HG03039 (cell line): ENCODE measurements around the gene RPS29.
"Not testable (repeated sequence)": the region's sequence is repeated elsewhere in the genome, so short reads cannot be mapped to it uniquely, and the experiment has no call there.

Experiments used
- ATAC-seq: cut with Tn5 transposase; IDR thresholded peaks from one replicate; pipeline ENCODE4 v1.9.1; 2021; ENCODE audit warnings: mild to moderate bottlenecking, moderate library complexity; ENCODE audit not compliant: unreplicated experiment

The RPS29 gene

DNA sequence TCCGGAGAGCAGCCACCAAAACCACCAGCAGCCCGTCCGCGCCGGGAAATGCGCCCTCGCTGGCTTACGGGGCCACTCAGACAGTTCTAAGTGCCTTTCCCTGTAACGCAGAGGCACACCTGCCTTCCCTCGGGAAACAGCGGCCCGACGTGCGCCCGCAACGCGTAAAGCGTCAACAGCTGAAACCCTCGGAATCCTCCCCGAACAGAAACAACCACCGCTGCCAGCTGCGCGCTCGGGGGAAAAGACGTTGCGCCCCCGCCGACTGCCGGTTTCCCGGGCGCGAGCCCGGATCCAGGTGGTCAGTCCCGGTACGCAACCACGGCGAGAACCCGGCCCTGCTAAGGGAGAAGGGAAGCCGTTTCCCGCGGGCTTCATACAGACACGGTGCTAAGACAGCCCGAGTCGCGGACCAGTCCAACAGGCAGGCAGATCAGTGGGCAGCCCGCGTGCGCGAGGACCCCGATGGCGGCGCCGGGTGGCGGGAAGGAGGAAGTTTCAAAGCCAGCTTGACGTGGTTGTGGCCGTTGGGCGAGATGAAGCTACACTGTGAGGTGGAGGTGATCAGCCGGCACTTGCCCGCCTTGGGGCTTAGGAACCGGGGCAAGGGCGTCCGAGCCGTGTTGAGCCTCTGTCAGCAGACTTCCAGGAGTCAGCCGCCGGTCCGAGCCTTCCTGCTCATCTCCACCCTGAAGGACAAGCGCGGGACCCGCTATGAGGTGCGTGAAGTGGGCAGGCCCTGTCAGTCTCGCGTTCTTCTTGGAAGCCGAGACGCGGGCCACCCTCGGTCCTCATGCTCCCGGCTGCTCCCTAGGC is 12.5 kb upstream of the RPS29 start, which contains the start of gene LRR1:
Gene LRR1 (plus strand): TSS at position 456 of the 816 bp plus-strand sequence. CDS start 81 bp downstream, at position 537.
- peak; percentile 49 for ATAC-seq

DNA sequence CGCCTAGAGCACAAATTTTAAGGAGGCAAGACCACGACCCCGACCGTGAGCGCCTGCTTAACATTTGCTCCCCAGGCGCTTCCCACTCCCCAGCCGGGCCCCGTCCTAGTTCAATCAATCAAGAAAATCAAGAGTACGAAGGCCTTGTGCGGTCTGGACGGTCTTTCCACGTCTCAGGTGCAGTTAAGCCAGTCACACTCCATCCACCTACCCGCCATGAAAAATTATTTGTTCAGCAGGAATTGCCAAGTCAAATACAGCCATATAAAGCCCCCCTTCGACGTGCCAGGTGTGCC is 12.0 kb upstream of the RPS29 start:
- no peak for ATAC-seq

DNA sequence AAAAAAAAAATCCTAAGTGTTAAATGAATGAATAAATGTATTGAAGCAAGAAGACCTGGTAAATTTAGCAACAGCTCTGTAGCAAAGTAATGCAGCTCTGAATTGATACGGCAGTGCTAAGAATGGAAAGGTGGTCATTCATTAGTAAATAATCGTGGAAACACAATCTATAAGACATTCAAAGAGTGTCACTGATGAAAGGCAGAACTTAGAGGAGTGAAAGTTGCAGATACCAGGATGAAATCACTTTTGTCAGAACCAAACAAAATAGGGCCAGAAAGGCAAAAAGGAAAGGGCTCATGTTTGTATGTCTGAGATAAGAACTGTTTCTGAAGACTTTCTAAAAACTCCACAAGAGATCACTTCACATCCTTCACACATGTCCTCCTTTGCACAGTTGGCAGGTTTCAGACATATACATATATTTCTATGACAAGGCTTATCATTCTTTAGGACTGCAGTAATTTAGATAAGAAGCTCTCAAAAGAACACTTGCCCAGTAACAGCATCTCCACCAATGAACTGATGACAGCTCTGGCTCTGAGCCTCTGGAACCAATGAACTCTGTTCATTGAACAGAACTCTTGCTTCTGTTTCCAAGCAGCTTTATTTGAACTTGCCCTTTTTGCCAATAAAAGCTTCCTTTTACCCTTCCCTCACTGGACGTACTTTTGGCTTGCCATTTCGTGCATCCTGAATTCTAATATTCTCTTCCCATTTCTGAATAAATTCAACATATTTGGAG is 8.3 kb upstream of the RPS29 start:
- ATAC-seq = no peak

DNA sequence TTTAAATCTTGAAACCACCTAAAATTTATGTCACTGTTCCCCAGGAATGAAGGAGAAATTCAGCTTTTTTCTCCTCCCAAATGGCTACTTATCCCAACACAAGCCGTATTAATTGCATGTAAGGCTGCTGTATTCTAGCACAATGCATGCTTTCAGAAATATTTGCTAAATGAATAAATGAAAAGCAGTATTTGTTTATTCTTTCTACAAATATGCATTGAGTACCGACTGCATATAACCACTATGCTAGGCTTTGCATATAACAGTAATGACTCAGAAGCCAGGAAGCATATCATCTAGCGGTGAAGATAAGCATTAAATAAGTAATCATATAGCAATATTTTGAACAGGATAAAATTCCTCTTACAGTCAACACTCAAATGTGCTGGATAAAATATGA is 6.8 kb upstream of the RPS29 start:
- ATAC-seq = no peak

DNA sequence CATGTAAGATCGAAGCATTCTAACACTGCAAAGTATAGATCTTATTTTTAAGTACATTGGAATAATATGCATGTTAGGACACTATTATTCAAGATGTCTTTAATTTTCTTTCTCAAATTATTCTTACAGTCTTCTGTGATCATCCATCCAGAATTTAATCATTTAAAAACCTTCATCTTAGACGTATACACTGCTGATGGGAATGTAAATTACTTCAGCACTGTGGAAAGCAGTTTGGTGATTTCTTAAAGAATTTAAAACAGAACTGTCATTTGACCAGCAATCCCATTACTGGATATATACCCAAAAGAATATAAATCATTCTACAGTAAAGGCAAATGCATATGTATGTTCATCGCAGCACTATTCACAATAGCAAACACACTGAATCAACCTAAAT is 3.2 kb upstream of the RPS29 start:
- ATAC-seq = no peak

DNA sequence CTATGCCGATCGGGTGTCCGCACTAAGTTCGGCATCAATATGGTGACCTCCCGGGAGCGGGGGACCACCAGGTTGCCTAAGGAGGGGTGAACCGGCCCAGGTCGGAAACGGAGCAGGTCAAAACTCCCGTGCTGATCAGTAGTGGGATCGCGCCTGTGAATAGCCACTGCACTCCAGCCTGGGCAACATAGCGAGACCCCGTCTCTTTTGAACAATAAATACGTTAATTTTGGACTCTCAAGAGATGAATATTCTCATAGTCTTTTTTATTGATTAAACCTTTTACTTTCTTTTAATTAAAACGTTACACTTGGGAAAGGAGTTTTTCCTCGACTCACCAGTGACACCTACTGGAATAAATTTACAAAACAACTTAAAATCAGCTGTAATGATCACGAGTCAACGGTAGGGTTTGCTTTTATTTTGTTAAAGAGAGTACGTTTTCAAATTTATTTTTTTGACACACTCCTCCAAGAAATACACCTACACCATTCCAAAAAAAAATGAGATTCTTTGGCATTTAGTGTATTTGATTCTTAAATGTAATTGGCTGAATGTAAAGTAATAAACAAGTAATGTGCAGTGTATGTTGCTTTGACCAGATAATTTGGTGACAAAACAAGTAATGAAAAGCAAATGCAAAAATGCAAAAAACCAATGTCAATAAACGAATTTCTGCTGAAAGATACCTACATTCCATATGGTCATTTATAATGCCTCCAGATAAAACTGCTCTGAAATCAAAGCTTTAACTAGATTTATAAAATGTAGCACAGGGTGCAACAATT is 687 bp upstream of the RPS29 start:
- ATAC-seq = peak; percentile 24

DNA sequence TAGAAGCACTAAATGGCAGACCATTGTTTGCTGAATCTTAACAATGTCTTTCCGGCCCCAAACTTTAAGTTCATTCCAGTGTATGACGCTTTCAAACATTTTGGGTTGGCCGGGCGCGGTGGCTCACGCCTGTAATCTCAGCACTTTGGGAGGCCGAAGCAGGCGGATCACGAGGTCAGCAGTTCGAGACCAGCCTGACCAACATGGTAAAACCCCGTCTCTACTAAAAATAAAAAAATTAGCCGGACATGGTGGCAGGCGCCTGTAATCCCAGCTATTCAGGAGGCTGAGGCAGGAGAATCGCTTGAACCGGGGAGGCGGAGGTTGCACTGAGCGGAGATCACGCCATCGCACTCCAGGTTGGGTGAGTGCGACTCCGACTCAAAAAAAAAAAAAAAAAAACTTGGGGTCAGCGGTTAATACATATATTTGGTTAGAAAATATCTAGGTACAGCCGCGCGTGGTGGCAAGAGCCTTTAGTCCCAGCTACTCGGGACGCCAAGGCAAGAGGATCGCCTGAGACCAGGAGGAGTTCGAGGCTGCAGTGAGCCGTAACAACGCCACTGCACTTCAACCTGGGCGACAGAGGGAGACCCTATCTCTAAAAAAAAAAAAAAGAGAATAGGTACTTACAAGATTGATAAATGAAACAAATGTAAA is 1.1 kb downstream of the RPS29 start:
- not testable (repeated sequence) for ATAC-seq

DNA sequence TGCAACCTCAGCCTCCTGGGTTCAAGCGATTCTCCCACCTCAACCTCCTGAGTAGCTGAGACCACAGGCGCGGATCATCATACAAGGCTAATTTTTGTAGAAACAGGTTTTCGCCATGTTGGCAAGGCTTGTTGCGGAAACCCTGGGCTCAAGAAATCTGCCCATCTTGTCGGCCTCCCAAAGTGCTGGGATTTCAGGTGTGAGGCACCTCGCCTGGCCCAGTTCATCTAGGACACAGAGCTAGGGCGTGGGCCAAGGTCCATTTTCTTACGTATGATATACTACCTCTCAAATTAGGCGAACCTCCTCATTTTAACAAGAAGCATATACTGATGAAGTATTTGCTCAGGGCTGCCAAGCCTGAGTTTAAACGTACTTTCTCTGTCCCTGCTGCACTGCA is 2.1 kb downstream of the RPS29 start:
- ATAC-seq = no peak

DNA sequence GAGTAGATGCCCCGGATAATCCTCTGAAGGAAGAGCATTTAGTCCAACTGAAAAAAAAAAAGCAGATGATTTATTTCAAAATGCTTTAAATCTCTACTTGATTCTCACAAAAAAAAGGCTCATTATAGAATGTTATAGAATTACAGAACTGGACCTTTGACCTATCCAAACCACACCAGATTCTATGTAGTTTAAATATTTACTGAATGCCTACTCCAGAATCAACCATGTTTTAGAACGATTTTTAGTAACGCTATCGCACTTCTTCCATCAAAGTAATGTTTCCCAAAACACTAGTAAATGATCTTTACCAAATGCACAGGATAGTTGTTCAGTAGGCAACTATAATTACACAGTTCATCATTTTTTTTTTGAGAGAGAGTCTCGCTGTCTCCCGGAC is 2.6 kb downstream of the RPS29 start:
- no peak for ATAC-seq

DNA sequence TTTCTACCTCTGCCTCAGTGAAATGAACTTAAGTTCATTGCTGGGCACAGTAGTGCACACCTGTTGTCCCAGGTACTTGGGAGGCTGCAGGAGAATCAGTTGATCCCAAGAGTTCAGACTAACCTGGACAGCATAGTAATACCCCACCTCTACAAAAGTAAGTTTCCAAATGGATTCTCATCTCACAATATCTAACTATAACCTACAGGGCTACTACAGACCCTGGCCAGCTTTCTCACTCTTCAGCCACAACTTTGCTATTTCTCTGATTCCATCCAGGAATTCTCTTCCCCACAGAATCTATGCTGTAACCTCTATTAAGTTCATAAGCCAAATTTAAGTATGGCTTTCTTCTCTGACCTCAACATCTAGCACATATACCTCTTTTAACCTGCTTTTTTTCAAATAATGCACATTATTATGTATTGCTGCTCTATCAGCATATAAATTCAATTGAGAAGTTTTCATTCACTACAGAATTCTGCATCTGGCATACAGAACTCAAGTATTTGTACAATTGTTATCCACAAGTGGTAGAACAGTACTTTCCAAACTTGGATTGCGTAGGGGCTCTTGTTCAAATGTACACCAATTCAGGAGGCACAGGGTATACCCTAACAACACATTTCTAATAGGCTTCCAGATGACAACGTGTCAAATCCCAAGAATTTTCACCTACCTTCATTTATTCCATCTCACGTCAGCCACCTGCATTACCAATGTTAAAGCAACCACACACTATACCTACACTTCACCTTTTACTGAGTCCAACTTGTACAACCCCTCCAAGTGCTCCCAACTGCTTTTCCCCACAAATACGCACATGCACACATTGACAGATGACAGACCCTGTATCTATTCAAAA is 3.8 kb downstream of the RPS29 start:
- ATAC-seq = no peak

DNA sequence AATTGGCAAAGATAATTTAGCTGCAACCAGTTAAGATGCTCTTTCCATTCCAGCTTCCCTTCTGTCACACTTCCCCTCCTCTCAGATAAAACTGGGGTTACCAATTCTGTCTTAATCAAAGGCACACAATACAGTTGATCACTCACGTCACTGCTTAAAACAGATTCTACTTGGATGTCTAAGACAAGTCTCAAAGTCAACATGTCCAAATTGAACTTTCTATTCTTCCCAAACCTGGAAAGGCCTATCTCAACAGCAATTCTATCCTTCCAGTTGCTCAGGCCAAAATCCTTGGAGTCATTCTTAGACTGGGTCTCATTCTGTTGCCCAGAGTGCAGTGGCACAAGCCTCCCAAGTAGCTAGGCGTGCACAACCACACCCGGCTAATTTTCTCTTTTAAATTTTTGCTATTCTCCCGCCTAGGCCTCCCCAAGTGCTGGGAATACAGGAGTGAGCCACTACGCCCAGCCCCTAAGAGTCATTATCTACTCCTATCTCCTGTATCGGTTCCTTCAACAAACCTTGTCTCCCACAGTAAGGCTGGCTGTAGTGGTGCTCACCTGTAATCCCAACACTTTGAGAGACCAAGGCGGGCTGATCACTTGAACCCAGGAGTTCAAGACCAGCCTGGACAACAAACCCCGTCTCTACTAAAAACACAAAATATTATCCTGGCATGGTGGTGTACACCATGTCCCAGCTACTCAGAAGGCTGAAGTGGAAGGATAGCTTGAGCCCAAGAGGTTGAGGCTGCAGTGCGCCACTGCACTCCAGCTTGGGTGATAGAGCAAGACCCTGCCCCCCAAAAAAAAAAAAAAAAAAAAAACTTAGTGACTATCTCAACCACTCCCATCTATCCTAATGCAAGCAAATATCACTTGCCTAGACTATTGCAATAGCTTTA is 4.7 kb downstream of the RPS29 start:
- ATAC-seq = no peak

DNA sequence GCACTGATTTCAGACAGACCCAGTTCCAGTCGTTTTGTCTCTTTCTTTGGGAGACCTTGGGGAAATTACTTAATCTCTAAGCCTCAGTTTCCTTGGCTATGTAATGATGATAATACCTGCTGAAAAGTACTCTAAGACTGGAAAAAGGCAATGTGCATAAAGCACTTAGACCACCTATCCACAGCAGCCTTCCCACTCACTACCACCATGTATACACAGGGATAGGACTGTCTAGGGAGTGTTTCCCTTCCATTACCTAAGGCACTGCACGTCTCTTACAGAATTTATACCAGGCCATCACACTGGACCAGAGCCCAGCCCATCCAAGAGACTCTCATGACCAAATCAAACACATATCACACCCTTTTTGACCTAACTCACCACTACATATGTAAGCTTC is 6.3 kb downstream of the RPS29 start:
- no peak for ATAC-seq

DNA sequence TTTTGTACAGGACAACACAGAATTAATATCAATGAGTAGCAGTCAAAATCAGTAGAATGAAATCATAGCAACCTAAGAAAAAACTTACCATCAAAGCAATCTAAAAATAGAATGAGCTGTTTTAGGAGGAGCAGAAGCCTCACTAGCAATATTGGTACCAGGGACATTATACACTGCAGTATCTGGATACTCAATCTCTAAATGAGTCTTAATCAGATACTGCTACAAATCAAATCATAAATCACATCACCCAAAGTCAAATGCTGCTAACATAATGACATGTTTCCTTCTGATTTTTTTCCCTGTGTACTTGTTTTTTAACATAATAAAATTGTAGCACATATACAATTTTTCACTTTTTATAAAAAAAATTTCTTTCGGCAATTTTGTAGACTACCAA is 8.0 kb downstream of the RPS29 start:
- ATAC-seq = no peak

DNA sequence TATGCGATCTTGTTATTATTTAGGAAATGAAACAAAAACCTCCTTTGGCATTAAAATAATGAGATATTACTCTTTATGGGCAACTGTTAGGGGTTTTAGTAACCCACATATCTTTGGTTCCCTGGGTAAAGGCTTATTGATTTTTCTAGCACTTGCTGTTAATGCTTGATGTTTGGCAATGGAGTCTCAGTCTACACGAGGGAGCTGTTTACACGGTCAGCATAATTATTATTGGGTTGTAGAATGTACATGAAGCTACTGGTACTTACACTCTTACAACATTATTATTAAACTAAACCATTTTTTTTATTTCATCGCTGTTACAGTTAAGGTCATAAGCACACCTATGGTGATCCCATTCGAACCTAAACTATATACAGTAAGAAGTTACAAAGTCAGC is 12.1 kb downstream of the RPS29 start:
- no peak for ATAC-seq

DNA sequence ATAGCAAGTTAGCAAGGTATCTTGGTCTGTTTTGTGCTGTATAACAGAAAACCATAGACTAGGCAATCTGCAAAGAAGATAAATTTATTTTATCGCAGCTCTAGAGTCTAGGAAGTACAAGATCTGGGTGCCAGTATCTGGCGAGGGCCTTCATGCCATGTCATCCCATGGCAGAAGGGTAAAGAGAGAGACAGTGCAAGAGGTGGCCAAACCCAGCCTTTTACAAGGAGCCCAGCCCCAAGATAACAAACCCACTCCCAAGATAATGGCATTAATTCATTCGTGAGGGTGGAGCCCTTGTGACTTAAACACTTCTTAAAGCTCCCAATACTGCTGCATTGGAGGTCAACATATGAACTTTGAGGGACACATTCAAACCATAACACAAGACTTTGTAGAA is 16.9 kb downstream of the RPS29 start:
- ATAC-seq = no peak

DNA sequence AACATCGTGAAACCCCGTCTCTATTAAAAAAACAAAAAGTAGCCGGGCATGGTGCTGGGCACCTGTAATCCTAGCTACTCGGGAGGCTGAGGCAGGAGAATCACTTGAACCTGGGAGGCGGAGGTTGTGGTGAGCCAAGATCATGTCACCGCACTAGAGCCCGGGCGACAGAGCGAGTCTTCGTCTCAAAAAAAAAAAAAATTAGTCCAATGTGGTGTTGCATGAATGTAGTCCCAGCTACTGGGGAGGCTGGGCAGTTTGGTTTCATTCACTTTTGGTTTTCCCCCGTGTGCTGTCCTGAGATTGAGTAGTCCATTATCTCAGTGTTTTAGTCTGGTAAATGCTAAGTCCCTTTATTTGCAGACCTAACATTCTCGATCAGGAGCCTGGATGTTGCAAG is 19.5 kb downstream of the RPS29 start:
- no peak for ATAC-seq

DNA sequence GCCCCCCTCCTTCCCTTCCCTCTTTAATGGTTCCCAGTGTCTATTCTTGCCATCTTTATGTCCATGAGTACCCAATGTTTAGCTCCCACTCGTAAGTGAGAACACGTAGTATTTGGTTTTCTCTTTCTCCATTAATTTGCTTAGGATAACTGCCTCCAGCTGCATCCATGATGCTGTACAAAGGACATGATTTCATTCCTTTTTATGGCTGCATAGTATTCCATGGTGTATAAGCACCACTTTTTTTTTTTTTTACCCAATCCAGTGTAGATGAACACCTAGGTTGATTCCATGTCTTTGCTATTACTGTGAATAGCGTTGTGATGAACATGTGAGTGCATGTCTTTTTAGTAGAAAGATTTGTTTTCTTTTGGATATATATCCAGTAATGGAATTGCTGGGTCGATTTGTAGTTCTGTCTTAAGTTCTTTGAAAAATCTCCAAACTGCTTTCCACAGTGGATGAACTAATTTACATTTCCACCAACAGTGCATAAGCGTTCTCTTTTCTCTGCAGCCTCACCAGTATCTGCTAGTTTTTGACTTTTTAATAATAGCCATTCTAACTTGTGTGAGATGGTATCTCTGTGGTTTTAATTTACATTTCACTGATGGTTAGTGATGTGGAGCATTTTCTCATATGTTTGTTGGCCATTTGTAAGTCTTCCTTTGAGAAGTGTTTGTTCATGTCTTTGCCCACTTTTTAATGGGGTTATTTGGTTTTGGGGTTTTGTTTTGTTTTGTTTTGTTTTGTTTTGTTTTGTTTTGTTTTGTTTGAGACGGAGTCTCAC is 26.0 kb downstream of the RPS29 start:
- ATAC-seq = no peak

DNA sequence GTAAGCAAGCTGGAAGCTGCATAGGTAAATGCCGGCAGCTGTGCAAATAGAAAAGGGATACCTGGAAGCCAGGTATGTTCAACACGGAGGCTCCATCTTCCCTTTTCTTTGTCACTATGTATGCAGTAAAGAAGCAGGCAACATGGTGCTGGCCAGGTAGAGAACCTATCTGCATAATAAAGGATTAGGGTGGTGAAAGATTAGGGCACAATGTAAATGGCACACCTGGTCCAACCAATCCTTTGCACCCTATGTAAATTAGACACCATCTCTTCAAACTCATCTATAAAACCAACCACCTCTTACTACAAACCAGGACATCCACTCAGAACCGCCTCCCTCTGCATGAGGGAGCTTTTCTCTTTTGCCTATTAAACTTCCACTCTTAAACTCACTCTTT is 32.3 kb downstream of the RPS29 start:
- no peak for ATAC-seq
